Measurements from ENCODE around the gene ACBD4. TPM values are rescaled to one million over a fixed set of nuclear protein-coding genes. Genes with fewer than 3 reads are reported as not detected.
A peak's percentile ranks its signal among the peaks of the same experiment; 100 is the strongest.

The ACBD4 gene
- total and polyA plus RNA-seq, 4 donors: 7.8 to 15.7 (median 12.7) TPM

DNA sequence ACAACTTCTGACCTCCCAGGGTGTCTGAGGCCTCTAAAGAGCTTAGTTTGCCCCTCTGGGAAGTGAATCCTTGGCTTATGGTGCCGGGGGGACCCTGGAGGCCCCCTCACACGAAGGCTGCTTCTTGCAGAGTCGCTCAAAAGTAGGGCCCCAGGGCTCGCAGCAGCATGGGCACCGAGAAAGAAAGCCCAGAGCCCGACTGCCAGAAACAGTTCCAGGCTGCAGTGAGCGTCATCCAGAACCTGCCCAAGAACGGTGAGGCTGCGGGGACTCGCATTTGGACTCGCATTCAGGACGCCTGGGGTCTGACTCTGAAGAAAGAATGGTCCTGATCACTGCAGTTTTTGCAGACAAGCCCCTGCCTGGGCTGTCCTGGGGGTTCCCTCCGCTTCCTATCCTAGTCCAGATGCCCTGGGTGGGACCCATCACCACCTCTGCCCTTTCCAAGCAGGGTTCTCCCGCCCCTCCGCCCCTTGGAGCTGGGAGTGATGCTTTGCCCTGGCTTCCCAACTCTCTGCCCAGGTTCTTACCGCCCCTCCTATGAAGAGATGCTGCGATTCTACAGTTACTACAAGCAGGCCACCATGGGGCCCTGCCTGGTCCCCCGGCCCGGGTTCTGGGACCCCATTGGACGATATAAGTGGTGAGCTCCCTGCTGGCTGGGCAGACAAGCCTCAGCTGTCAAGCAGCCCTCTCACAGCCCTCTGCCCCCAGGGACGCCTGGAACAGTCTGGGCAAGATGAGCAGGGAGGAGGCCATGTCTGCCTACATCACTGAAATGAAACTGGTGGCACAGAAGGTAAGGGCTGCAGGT lies 698 bp downstream of the ACBD4 start:
- H3K27ac ChIP-seq (ENCODE audit: low read depth in 1 of 2, low read length in 1 of 2): peak overlapping the region in 1 of 2 donors; percentile 68
- WGBS, 2 donors: 56 to 67% methylated on average over 21 of the region's 21 CpGs

DNA sequence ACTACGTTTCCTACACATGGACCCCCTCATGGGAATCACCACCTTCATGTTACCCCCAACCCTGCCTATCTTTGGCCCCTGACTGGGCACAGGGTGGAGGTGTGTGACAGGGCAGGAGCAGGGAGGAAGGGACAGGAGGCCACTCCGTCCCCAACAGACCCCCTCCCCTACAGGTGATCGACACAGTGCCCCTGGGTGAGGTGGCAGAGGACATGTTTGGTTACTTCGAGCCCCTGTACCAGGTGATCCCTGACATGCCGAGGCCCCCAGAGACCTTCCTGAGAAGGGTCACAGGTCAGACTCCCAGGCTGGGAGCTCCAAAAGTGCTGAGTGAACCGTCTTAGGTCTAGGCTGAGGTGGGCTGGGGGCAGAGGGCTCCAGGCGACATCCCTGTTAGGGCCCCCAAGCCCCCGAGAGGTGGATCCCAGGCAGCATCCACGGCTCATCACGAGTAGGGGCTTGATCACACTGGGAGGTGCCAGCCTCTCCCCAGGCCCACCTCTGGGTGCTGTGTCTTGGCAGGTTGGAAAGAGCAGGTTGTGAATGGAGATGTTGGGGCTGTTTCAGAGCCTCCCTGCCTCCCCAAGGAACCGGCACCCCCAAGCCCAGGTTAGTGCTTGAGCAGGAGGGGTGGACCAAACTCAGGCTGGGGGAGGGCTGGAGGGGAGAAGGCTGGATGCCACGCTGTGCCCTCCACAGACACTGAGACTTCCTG lies 1.5 kb downstream of the ACBD4 start:
- Histone ChIP-seq H3K27me3 (ENCODE audit: control insufficient read depth in 3 of 3, insufficient read depth in 3 of 3, low read length in 2 of 3) (no peaks in the 10 kb centered on the region), H3K9ac (ENCODE audit: insufficient read depth in 1 of 2, low read length in 2 of 2) (no peak overlapping the region), H3K4me1 (ENCODE audit: control insufficient read depth in 5 of 5, insufficient read depth in 5 of 5, low read length in 5 of 5) (peaks cover 0 to 20% (median 0%) of the 10 kb centered on the region in 5 donors), H3K27ac (ENCODE audit: low read depth in 1 of 2, low read length in 1 of 2) (no peak overlapping the region), H3K9me3 (ENCODE audit: control insufficient read depth in 4 of 4, insufficient read depth in 3 of 4, low read length in 3 of 4) (no peaks in the 10 kb centered on the region), H3K4me3 (no peak overlapping the region), H3K36me3 (ENCODE audit: control insufficient read depth in 4 of 4, insufficient read depth in 4 of 4, low read length in 4 of 4) (peaks cover 0 to 11% (median 0%) of the 10 kb centered on the region in 4 donors)
- DNase-seq: no peak
- ATAC-seq (ENCODE audit: insufficient read depth, low FRiP score): no peak
- 91 to 98% methylated on average over 12 of the region's 12 CpGs for WGBS, 2 donors
- TF ChIP-seq, protein P1, sequence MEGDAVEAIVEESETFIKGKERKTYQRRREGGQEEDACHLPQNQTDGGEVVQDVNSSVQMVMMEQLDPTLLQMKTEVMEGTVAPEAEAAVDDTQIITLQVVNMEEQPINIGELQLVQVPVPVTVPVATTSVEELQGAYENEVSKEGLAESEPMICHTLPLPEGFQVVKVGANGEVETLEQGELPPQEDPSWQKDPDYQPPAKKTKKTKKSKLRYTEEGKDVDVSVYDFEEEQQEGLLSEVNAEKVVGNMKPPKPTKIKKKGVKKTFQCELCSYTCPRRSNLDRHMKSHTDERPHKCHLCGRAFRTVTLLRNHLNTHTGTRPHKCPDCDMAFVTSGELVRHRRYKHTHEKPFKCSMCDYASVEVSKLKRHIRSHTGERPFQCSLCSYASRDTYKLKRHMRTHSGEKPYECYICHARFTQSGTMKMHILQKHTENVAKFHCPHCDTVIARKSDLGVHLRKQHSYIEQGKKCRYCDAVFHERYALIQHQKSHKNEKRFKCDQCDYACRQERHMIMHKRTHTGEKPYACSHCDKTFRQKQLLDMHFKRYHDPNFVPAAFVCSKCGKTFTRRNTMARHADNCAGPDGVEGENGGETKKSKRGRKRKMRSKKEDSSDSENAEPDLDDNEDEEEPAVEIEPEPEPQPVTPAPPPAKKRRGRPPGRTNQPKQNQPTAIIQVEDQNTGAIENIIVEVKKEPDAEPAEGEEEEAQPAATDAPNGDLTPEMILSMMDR (IDR thresholded peaks at IDR 0.05; ENCODE audit: control extremely low read depth, extremely low read depth): no peak

More for the DNA sequence above, 698 bp downstream of the ACBD4 start:
- no peak for DNase-seq
- Histone ChIP-seq H3K9ac (ENCODE audit: insufficient read depth in 1 of 2, low read length in 2 of 2) (peak overlapping the region in 1 of 2 donors; percentile 72), H3K9me3 (ENCODE audit: control insufficient read depth in 4 of 4, insufficient read depth in 3 of 4, low read length in 3 of 4) (no peaks in the 10 kb centered on the region), H3K27me3 (ENCODE audit: control insufficient read depth in 3 of 3, insufficient read depth in 3 of 3, low read length in 2 of 3) (no peaks in the 10 kb centered on the region), H3K4me3 (peak overlapping the region; percentile 60), H3K36me3 (ENCODE audit: control insufficient read depth in 4 of 4, insufficient read depth in 4 of 4, low read length in 4 of 4) (peaks cover 0 to 11% (median 0%) of the 10 kb centered on the region in 4 donors), H3K4me1 (ENCODE audit: control insufficient read depth in 5 of 5, insufficient read depth in 5 of 5, low read length in 5 of 5) (peaks cover 0 to 25% (median 4%) of the 10 kb centered on the region in 5 donors)
- TF ChIP-seq, protein P1 (IDR thresholded peaks at IDR 0.05; ENCODE audit: control extremely low read depth, extremely low read depth): no peak
- ATAC-seq (ENCODE audit: insufficient read depth, low FRiP score): no peak

DNA sequence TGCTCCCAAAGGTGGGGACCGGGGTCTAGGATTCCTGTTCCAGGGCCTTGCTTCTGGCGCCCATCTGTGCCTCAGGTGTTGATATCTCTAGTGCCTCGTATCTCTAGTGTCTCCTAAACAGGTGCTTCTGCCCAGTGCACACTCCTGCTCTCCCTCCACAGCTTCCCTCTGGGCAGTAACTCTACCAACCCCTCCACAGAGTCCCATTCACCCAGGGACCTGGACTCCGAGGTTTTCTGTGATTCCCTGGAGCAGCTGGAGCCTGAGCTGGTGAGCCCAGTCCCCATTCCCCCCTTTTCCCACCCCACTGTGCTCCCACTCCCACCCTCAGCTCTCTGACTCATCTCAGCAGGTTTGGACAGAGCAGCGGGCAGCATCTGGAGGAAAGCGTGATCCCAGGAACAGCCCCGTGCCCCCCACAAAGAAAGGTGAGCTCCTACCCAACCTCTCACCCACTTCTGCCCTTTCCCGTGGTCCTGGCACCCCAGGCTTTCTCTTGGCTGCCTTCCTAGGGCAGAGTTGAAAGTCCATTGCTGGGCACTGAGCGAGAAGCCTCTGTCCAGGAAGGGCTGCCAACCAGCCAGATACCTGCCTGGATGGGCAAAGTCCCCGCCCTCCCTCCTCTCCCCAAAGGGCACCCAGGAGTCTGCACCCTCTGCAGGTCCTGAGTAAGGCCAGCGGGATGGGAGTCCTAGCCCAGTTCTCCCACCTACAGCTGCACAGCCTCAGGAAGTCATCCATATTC lies 2.2 kb downstream of the ACBD4 start:
- Histone ChIP-seq H3K4me1 (ENCODE audit: control insufficient read depth in 5 of 5, insufficient read depth in 5 of 5, low read length in 5 of 5) (peaks cover 0 to 18% (median 0%) of the 10 kb centered on the region in 5 donors), H3K9me3 (ENCODE audit: control insufficient read depth in 4 of 4, insufficient read depth in 3 of 4, low read length in 3 of 4) (no peaks in the 10 kb centered on the region), H3K36me3 (ENCODE audit: control insufficient read depth in 4 of 4, insufficient read depth in 4 of 4, low read length in 4 of 4) (peaks cover 0 to 11% (median 0%) of the 10 kb centered on the region in 4 donors), H3K27me3 (ENCODE audit: control insufficient read depth in 3 of 3, insufficient read depth in 3 of 3, low read length in 2 of 3) (no peaks in the 10 kb centered on the region), H3K27ac (ENCODE audit: low read depth in 1 of 2, low read length in 1 of 2) (no peak overlapping the region), H3K9ac (ENCODE audit: insufficient read depth in 1 of 2, low read length in 2 of 2) (no peak overlapping the region), H3K4me3 (no peak overlapping the region)
- WGBS, 2 donors: 93 to 97% methylated on average over 11 of the region's 11 CpGs
- TF ChIP-seq, protein P1 (IDR thresholded peaks at IDR 0.05; ENCODE audit: control extremely low read depth, extremely low read depth): no peak
- DNase-seq: no peak
- no peak for ATAC-seq (ENCODE audit: insufficient read depth, low FRiP score)

Data from lung (tissue), 12 donors.